K562 (cell line): ENCODE data around the gene FOXJ3. TPM values are rescaled to one million over a fixed set of nuclear protein-coding genes. Genes with fewer than 3 reads are reported as not detected.

Experiments
- ARID1B ChIP-seq: fragments of 450-650 bp; IDR thresholded peaks from 2 replicates; pipeline ENCODE4 v1.6.1; 2016; ENCODE audit warnings: antibody characterized with exemption, mild to moderate bottlenecking, inconsistent platforms
- CEBPG ChIP-seq, 3 experiments: fragments of 200-800 bp in 1 of 3; sonication (Bioruptor generic) in 1 of 3; sonication (generic) in 1 of 3; formaldehyde crosslinking in 1 of 3; IDR thresholded peaks in 2 of 3; conservative IDR thresholded peaks in 1 of 3; 2 replicates each; pipeline versions ENCODE4 v1.6.1 to v1.8.0; 2016 to 2022; ENCODE audit warnings: missing compliant biosample characterization in 2 of 3, missing genetic modification characterization in 2 of 3, mild to moderate bottlenecking in 1 of 3, missing genetic modification reagents in 1 of 3
- CTBP1 ChIP-seq: fragments of 450-650 bp; IDR thresholded peaks from 2 replicates; pipeline ENCODE4 v1.6.1; 2016; ENCODE audit warnings: borderline replicate concordance
- FOXJ2 ChIP-seq: fragments of 200-800 bp; sonication (Bioruptor generic); IDR thresholded peaks from 2 replicates; pipeline ENCODE4 v1.6.1; 2016; ENCODE audit warnings: missing genetic modification characterization, missing compliant biosample characterization
- HMGXB4 ChIP-seq: sonication (generic); formaldehyde crosslinking; IDR thresholded peaks from 2 replicates; pipeline ENCODE4 v1.8.1; 2023; ENCODE audit warnings: mild to moderate bottlenecking, missing genetic modification reagents
- JUND ChIP-seq, 2 experiments: IDR thresholded peaks; 2 replicates in 1 of 2; 3 replicates in 1 of 2; pipeline ENCODE4 v1.6.1; 2011; ENCODE audit warnings: borderline replicate concordance in 2 of 2, low read depth in 2 of 2, low read length in 2 of 2, improper control_type of control experiment in 1 of 2, missing biosample characterization in 1 of 2, missing genetic modification characterization in 1 of 2, missing genetic modification reagents in 1 of 2
- PML ChIP-seq: IDR thresholded peaks from 2 replicates; pipeline ENCODE4 v1.6.1; 2012; ENCODE audit warnings: low read length, inconsistent platforms
- POLR2G ChIP-seq: fragments of 200-400 bp; formaldehyde crosslinking; IDR thresholded peaks from 2 replicates; pipeline ENCODE4 v1.6.1; 2017; ENCODE audit warnings: low read depth, mild to moderate bottlenecking, antibody characterized with exemption, low read length, moderate library complexity
- RBM17 ChIP-seq: fragments of 200-400 bp; formaldehyde crosslinking; IDR thresholded peaks from 2 replicates; pipeline ENCODE4 v1.6.1; 2017; ENCODE audit warnings: low read depth, mild to moderate bottlenecking, low read length, borderline replicate concordance
- RFX7 ChIP-seq: fragments of 250-450 bp; sonication (Bioruptor Pico); IDR thresholded peaks from 2 replicates; pipeline ENCODE4 v1.5.1; 2021; ENCODE audit warnings: mild to moderate bottlenecking
- TBP ChIP-seq: optimal IDR thresholded peaks from 2 replicates; pipeline ENCODE3; 2011; ENCODE audit warnings: low read depth, low read length, improper control_type of control experiment
- TCFL5 ChIP-seq: fragments of 250-450 bp; sonication (Bioruptor Pico); conservative IDR thresholded peaks from 2 replicates; pipeline ENCODE4 v1.6.1; 2021; ENCODE audit warnings: mild to moderate bottlenecking, moderate library complexity, matching md5 sums
- TFAP4 ChIP-seq: sonication (generic); formaldehyde crosslinking; IDR thresholded peaks from 2 replicates; pipeline ENCODE4 v1.8.0; 2022; ENCODE audit warnings: missing genetic modification reagents, mild to moderate bottlenecking, moderate library complexity, borderline replicate concordance
- USF1 ChIP-seq: sonication (generic); formaldehyde crosslinking; IDR thresholded peaks from 2 replicates; pipeline ENCODE4 v1.9.0; 2022; ENCODE audit warnings: mild to moderate bottlenecking, missing genetic modification reagents
- ZNF444 ChIP-seq: fragments of 250-450 bp; sonication (Bioruptor Pico); IDR thresholded peaks from 2 replicates; pipeline ENCODE4 v1.4.0; 2020; ENCODE audit warnings: mild to moderate bottlenecking, moderate library complexity
- polyA plus RNA-seq, 8 experiments: library from polyadenylated mRNA; depleted of rRNA in 4 of 8; stranded (reverse) in 5 of 8; unstranded in 3 of 8; fragments of >200 nt; fragmentation: Nextera tagmentation in 2 of 8; fragmentation: Illumina TruSeq in 1 of 8; extraction: Ambion mirVana in 2 of 8; extraction: Trizol in 1 of 8; gene quantifications; 2 replicates each; pipeline versions ENCODE4 v1.2.1 to v1.2.3, GENCODE V29; 2011 to 2014; ENCODE audit warnings: inconsistent platforms in 1 of 8, missing spikeins in 1 of 8
- total RNA-seq, 7 experiments: library from RNA; depleted of rRNA in 6 of 7; stranded (reverse); fragments of >200 nt in 6 of 7; fragmentation: Illumina TruSeq in 2 of 7; extraction: Trizol in 2 of 7; gene quantifications; 2 replicates each; pipeline versions ENCODE4 v1.2.1 to v1.2.3, GENCODE V29; 2011 to 2021; ENCODE audit warnings: low replicate concordance in 1 of 7
- TF ChIP-seq, protein P1 (sequence below): fragments of 250-450 bp; sonication (Bioruptor Pico); IDR thresholded peaks from 2 replicates; pipeline ENCODE4 v1.5.0; 2021
- TF ChIP-seq, protein P2 (sequence below): fragments of 250-450 bp; sonication (Bioruptor Pico); IDR thresholded peaks from 2 replicates; pipeline ENCODE4 v1.5.0; 2021
- TF ChIP-seq, protein P3 (sequence below): fragments of 250-450 bp; sonication (Bioruptor Pico); IDR thresholded peaks from 2 replicates; pipeline ENCODE4 v1.8.0; 2022; ENCODE audit warnings: inconsistent platforms, mild to moderate bottlenecking, moderate library complexity, borderline replicate concordance

The FOXJ3 gene
- total and polyA plus RNA-seq, 9 of the 15 experiments (the other 6 are each of a cell fraction or from before 2014, with no cell fraction given) = 8.7 to 35.3 (median 23.4) TPM

DNA sequence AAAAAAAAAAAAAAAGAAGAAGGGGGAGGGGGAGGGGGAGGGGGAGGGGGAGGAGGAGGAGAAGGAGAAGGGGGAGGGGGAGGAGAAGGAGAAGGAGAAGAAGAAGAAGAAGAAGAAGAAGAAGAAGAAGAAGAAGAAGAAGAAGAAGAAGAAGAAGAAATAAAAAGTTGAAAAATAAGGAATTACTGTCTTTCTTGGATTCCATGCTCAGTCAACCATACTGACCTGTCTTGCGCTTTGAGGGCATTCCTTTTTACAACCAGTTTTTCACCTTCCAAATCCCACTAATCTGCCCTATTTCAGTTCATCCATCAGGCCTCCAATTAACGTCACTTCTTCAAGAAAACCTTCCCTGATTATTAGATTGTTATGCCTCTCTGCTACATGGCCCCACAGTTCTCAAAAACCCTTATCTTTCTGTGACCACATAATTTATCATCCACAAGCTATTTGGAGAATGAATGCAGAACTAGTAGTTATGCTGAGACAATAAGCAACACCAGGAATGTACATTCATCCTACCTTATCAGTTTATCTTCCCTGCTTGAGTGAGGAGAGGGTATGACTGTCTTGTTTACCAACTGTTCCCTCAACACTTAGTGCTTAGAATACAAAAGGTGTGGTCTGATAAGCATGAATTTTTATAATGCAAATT lies 113.0 kb downstream of the FOXJ3 start (continued):
- TF ChIP-seq, protein P1, sequence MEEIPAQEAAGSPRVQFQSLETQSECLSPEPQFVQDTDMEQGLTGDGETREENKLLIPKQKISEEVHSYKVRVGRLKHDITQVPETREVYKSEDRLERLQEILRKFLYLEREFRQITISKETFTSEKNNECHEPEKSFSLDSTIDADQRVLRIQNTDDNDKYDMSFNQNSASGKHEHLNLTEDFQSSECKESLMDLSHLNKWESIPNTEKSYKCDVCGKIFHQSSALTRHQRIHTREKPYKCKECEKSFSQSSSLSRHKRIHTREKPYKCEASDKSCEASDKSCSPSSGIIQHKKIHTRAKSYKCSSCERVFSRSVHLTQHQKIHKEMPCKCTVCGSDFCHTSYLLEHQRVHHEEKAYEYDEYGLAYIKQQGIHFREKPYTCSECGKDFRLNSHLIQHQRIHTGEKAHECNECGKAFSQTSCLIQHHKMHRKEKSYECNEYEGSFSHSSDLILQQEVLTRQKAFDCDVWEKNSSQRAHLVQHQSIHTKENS (CRISPR knock-in tag) = no peak
- TF ChIP-seq PML = no peak
- TF ChIP-seq, protein P2, sequence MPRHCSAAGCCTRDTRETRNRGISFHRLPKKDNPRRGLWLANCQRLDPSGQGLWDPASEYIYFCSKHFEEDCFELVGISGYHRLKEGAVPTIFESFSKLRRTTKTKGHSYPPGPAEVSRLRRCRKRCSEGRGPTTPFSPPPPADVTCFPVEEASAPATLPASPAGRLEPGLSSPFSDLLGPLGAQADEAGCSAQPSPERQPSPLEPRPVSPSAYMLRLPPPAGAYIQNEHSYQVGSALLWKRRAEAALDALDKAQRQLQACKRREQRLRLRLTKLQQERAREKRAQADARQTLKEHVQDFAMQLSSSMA (CRISPR knock-in tag) = no peak
- TF ChIP-seq CEBPG (CRISPR knock-in tag; IDR thresholded peaks at IDR 0.05) = no peak
- no peak for TF ChIP-seq CEBPG (tag; conservative IDR thresholded peaks at IDR 0.05 in 1 of 2, IDR thresholded peaks at IDR 0.05 in 1 of 2)
- TF ChIP-seq ZNF444 (CRISPR knock-in tag) = no peak
- no peak for TF ChIP-seq HMGXB4
- TF ChIP-seq TFAP4 (CRISPR knock-in tag) = no peak
- peak; percentile 54; the same call in 1 of the 2 replicates for TF ChIP-seq JUND (IDR thresholded peaks at IDR 0.05; ENCODE audit: borderline replicate concordance, low read depth, low read length)
- TF ChIP-seq JUND (tag; IDR thresholded peaks at IDR 0.05; ENCODE audit: borderline replicate concordance, low read depth, low read length) = peak; percentile 41; the same call in 1 of the 3 replicates
- TF ChIP-seq TCFL5 (CRISPR knock-in tag) = no peak
- no peak for TF ChIP-seq RBM17
- no peak for TF ChIP-seq TBP
- no peak for TF ChIP-seq RFX7
- TF ChIP-seq CTBP1 = peak; percentile 61; the same call in 1 of the 2 replicates
- TF ChIP-seq USF1 = no peak
- TF ChIP-seq FOXJ2 (tag) = no peak
- TF ChIP-seq POLR2G = no peak
- TF ChIP-seq, protein P3, sequence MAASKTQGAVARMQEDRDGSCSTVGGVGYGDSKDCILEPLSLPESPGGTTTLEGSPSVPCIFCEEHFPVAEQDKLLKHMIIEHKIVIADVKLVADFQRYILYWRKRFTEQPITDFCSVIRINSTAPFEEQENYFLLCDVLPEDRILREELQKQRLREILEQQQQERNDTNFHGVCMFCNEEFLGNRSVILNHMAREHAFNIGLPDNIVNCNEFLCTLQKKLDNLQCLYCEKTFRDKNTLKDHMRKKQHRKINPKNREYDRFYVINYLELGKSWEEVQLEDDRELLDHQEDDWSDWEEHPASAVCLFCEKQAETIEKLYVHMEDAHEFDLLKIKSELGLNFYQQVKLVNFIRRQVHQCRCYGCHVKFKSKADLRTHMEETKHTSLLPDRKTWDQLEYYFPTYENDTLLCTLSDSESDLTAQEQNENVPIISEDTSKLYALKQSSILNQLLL (CRISPR knock-in tag) = no peak
- peak; percentile 68 for TF ChIP-seq ARID1B
